Measurements from ENCODE around the gene HMGN1.
"Not testable (repeated sequence)": the region's sequence is repeated elsewhere in the genome, so short reads cannot be mapped to it uniquely, and the experiment has no call there.

The HMGN1 gene

GRCh38 chr21:39348355-39349210, at the start of gene HMGN1:
HMGN1 (minus strand) TSS chr21:39349088; CDS start chr21:39348917, 171 bp downstream.
- DNase-seq = peak; percentile 54

- no peak for DNase-seq
Measured at GRCh38 chr21:39397646-39398385, 48.9 kb upstream of the HMGN1 start.

- no peak for DNase-seq
Measured at GRCh38 chr21:39392981-39393380, 44.1 kb upstream of the HMGN1 start.

DNA sequence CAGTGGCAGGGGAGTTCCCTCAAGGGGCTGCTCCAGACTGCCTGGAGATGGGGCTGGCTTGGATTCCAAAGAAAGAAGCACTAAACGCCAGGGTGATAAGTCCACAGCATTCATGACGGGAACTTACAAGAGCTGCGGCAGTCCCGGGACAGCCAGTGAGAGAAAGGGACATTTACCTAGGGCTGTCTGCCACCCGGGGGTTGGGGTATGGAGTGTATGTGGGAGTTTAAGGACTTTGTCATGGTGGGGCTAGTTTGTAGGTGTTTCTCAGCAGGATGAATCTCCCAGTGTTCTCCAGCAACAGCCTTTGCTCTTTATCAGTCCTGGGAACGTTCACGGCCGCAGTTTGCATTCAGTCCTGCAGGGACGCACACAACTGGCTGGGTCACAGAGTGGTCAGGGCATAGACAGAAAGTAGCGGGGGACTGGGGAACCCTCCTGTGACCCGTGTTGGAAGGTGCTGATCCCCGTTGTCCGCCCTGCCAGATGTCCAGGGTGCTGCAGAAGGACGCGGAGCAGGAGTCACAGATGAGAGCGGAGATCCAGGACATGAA, 41.4 kb upstream of the HMGN1 start:
- DNase-seq = no peak

DNA sequence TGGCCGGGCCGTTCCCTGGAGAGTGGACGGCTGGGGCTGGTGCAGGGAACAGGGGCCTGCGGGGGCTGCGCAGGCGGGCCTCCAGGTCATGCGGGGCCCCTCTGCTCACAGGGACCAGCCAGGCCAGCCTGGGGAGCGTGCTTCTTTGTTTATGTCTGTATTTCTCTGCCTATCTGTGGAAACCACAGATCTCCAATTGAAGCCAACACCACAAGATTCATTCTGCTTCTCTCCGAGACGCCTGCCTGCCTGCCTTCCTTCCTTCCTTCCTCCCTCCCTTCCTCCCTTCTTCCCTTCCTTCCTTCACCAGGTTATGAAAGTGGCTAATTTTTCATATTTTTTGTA, 39.9 kb upstream of the HMGN1 start:
- no peak for DNase-seq

- DNase-seq = peak; percentile 40
Measured at GRCh38 chr21:39388038-39388810, 39.3 kb upstream of the HMGN1 start.

DNA sequence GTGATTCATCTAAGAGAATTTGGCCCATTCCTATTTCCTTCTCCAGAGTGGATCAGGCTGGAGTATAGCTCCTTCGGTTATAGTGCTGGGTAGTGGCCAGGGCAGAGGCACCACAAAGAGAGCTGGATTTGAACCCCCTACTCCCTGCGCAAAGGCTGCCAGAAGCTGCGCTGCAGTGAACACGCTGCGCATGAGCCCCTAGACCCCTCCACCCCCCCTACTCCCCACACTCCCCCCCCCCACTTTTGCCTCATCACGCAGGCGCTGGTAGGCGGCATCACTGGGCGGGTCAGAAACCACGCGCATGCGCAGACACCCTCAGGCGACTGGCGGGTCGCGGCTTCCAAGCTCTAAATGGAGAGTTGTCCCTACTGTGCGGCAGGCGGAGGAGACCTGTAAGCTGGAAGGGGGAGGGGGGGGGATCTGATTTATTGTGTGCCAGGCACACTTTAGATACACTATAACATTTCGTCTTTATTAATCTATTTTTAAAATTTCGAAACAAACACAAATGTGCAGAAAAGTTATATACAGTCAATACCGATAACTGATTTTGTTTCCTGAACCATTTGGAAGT, 38.7 kb upstream of the HMGN1 start:
- DNase-seq = peak; percentile 70

DNA sequence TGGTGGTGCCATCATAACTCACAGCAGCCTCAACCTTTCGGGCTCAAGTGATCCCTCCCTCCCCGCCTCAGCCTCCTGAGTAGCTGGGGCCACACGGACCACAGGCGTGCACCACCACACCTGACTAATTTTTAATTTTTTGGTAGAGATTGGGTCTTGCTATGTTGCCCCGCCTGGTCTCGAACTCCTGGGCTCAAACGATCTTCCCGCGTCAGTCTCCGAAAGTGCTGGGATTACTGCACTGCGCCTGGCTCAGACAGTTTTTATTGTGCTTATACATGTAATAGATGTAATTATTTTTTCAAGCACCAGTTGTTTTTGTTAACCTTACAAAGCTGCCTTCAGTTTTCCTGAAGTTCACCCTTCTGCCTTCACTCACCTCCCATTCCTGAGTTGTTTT, 38.0 kb upstream of the HMGN1 start:
- DNase-seq = no peak

DNA sequence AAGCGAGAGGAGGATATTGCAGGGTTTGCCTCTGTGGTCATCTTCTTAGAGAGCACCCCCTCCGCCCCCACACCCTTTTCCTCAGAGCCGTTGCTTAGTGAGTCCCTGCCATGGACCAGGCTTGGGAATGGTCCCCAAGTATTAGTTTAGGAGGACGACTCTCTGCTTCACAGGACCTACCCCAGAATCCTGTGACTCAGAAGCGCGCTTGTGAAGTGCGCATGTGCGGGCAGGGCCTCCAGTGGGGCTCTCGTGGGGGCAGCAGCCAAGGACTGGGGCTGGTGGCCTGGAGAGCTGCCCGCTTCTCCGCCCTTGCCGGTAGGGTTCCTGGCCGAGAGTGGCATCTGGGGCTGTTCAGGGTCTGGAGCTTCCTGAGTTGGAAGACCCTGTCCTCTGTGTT, 37.3 kb upstream of the HMGN1 start:
- DNase-seq = peak; percentile 47

DNA sequence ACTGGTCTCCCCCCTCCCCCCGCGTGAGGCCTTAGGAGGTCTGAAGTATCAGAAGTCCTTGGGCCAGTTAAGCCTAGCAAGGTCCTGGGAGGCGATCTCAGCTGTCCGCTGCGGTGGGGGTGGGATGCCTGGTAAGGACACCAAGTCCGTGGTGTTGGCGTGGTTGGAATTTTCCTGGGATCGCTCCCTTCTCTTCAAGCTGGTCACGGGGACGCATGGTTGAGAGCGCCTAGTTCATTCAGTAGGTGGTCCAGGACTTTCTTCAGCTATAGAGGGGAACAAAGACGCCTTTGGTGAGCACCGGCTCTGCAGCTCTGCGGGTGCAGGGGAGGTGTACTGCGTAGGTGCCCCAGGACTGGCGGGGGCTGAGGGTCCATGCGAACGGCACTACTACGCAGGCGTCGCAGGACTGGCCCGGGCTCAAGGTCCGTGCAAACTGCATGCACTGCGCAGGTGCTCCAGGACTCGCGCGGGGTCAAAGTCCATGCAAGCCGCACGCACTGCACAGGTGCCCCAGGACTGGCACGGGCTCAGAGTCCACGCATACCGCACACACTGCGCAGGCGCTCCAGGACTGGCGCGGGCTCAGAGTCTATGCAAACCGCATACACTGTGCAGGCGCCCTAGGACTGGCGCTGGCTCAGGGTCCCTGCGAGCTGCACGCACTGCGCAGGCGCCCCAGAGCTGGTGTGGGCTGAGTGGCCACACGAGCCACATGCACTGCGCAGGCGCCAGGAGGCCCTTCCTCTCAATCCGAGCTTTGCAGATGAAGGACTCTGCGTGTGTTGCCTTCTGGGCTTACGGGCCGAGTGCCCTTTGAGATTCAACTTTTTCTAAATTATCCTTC, 36.6 kb upstream of the HMGN1 start:
- DNase-seq = peak; percentile 75

GRCh38 chr21:39384674-39385298, 35.9 kb upstream of the HMGN1 start:
- no peak for DNase-seq

DNA sequence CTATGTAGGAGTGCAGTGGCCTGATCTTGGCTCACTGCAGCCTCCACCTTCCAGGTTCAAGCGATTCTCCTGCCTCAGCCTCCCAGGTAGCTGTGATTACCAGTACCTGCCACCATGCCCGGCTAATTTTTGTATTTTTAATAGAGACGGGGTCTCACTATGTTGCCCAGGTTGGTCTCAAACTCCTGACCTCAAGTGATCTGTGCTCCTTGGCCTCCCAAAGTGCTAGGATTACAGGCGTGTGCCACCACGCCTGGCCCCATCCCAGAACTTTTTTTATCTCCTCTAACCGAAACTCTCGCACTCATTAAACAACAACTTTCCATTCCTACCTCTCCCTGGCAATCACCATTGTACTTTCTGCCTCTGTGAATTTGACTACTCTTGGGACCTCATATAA, 33.2 kb upstream of the HMGN1 start:
- DNase-seq = not testable (repeated sequence)

GRCh38 chr21:39381009-39381408, 32.1 kb upstream of the HMGN1 start:
- DNase-seq = no peak

- peak; percentile 47 for DNase-seq
Measured at GRCh38 chr21:39379986-39380891, 31.4 kb upstream of the HMGN1 start.

DNA sequence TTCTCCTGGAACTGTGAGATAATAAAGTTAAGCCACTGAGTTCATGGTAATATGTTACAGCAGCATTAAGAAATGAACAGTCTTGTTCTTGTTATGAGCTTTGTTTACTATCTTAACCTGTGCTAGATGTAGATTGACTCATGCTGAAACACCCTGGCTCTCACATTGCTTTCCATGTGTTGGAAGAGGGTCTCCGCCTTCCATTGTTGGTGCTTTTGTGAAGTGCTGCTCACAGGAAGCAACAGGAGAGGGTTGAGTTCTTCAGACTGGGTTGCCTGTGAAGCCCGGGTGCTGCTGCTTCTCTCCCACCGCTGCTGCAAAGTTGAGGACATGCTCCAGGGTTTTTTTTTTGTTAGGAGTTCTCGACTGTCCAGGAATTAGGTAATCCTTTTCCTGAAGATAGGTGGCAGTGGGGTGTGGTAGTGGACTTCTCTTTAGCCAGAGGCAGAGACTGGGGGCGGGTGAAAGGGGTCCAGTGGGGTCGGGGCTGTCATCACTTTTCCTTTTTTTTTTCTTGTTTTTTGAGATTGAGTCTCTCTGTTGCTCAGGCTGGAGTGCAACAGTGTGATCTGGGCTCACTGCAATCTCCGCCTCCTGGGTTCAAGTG, 28.7 kb upstream of the HMGN1 start:
- no peak for DNase-seq

GRCh38 chr21:39375446-39375845, 26.6 kb upstream of the HMGN1 start:
- no peak for DNase-seq

DNA sequence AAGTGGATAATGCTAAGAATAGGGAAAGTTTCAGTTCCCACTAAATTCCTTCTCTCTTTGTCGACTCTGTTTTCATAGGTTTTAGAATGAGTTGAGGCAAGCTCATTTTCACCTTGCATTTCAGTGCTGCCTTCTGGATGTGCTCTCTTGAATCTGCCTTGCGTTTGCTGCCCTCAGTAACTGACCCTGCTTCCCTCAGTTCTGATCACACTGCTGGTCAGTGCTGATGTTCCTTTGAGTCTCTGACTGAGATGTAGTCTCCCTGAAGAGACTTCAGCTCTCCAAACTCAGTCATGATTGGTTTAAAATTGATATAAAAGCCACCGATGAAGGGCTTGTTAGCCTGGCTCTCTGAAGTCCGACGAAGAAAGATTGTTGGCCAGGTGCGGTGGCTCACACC, 25.2 kb upstream of the HMGN1 start:
- no peak for DNase-seq

GRCh38 chr21:39373634-39374033, 24.7 kb upstream of the HMGN1 start:
- no peak for DNase-seq

- DNase-seq = not testable (repeated sequence)
Measured at GRCh38 chr21:39369896-39370288, 21.0 kb upstream of the HMGN1 start.

DNA sequence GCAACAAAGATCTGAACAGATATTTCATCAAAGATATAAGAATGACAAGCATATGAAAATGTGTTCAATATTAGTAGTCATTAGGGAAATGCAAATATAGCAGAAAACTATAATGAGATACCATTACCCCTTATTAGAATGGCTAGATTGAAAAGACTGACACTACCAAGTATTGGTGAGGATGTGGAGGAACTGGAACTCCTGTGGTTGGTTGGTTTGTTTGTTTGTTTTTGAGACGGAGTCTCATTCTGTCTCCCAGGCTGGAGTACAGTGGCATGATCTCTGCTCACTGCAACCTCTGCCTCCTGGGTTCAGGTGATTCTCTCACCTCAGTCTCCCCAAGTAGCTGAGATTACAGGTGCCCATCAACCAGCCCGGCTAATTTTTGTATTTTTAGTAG, 18.9 kb upstream of the HMGN1 start:
- no peak for DNase-seq

Measured in SHP77 treated with DMSO at 0.1 percent for 48 hours (cell line).